Ovary (tissue), 9 donors: ENCODE measurements around the gene HS3ST4. TPM values are rescaled to one million over a fixed set of nuclear protein-coding genes. Genes with fewer than 3 reads are reported as not detected.

Source experiments
- DNase-seq, 5 donors: peaks; one replicate each; pipeline ENCODE4 v3.0.0-alpha.2; 2019 to 2020
- H3K27ac ChIP-seq, 2 donors: fragments of 200-600 bp; one replicate each; pipeline versions ENCODE4 v1.5.1 to v1.8.0; 2019 to 2022
- H3K27me3 ChIP-seq: fragments of 200-600 bp; one replicate; pipeline ENCODE4 v1.8.0; 2022
- H3K36me3 ChIP-seq: fragments of 200-600 bp; sonication (generic); one replicate; pipeline ENCODE4 v1.5.1; 2019
- H3K4me1 ChIP-seq: one replicate; pipeline ENCODE4 v1.8.1; 2013; ENCODE audit warnings: mild to moderate bottlenecking, moderate library complexity; ENCODE audit not compliant: insufficient read depth
- H3K4me3 ChIP-seq: fragments of 200-600 bp; sonication (generic); one replicate; pipeline ENCODE4 v1.5.1; 2017
- H3K9me3 ChIP-seq, 2 donors: fragments of 200-600 bp in 1 of 2; sonication (generic) in 1 of 2; one replicate each; pipeline versions ENCODE4 v1.5.1 to v1.8.1; 2013 to 2019; ENCODE audit warnings: mild to moderate bottlenecking in 1 of 2, moderate library complexity in 1 of 2
- EP300 ChIP-seq: sonication (generic); formaldehyde crosslinking; IDR thresholded peaks from one replicate; pipeline ENCODE4 v1.6.1; 2017; ENCODE audit warnings: antibody characterized with exemption
- POLR2A ChIP-seq: fragments of 450-650 bp; IDR thresholded peaks from one replicate; pipeline ENCODE4 v1.6.1; 2017; ENCODE audit warnings: antibody characterized with exemption, mild to moderate bottlenecking, moderate library complexity
- WGBS, 3 donors: extraction: QIAGEN DNeasy Blood & Tissue Kit in 1 of 3; methylation state at CpG; one replicate each; pipeline versions ENCODE4 v1.1.5 to v1.1.7; 2013 to 2017; 5-methylcytosine and 5-hydroxymethylcytosine counted together
- intact Hi-C, 4 donors: fragments of 100-400 bp; cut with DNase I; formaldehyde crosslinking; loops; one replicate each; pipeline versions ENCODE4 v1.11.0 to v1.15.1; 2022 to 2023
- polyA plus RNA-seq, 2 donors: library from polyadenylated mRNA; stranded (reverse); fragments of 200-250 nt in 1 of 2; fragments of 350-450 nt in 1 of 2; fragmentation: Illumina TruSeq in 1 of 2; extraction: RNeasy Lipid Tissue Mini Kit (QIAGEN cat#74804) in 1 of 2; gene quantifications; one replicate each; pipeline ENCODE4 v1.2.3, GENCODE V29; 2013 to 2014
- total RNA-seq, 7 donors: library from RNA; depleted of rRNA in 2 of 7; stranded (reverse); fragments of >200 nt in 2 of 7; fragmentation: NEBNext Ultra II Directional in 3 of 7; extraction: Animal tissue kit (Norgen Biotek cat#: 25700) in 3 of 7; gene quantifications; one replicate each; pipeline versions ENCODE4 v1.1.0 to v1.2.4, GENCODE V29; 2016 to 2023
- TF ChIP-seq, protein P1 (sequence below), 3 donors: fragments of 450-650 bp in 2 of 3; fragments of 200-600 bp in 1 of 3; IDR thresholded peaks; one replicate each; pipeline versions ENCODE4 v1.5.1 to v1.8.0; 2016 to 2022; ENCODE audit warnings: antibody characterized with exemption in 3 of 3, mild to moderate bottlenecking in 1 of 3
- donor health status: DM: no; HTN: no; CAD: no; lungs with moderate emphysema.
- donor health status: DM: no; HTN: no; CAD: no.
- donor health status: Bipolar disorder and iron deficiency.
- donor health status: DM: yes; HTN: yes; CAD: no.
- donor health status: DM: no; HTN: no; CAD: no.
- donor health status: DM: yes; HTN: yes; CAD: no.

HS3ST4 gene
- total and polyA plus RNA-seq, 9 donors: 0.10 to 0.34 TPM; not detected in 7

DNA sequence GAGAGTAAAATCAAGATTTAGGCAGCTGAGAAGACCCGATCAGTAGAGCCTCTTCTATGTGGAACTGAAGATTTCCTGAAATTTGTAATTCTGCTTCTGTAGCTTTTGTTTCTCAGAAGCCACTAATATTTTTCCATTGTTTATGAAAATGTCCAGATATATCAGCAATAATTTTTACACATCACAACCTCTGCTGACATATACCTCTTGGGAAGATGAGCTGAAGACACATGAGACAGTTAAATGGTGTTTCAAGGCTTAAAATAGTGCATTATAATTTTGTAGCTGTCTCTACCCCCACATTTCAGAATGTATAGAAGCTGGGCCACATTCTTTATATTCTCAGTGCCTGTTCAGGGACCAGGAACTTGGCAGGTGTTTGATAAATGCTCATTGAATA lies 320.6 kb downstream of the HS3ST4 start:
- intact Hi-C loops: no loop called here
- Histone ChIP-seq H3K36me3 (no peaks in the 10 kb centered on the region), H3K4me3 (no peak overlapping the region), H3K27me3 (no peaks in the 10 kb centered on the region), H3K4me1 (no peaks in the 10 kb centered on the region), H3K27ac (no peak overlapping the region), H3K9me3 (no peaks in the 10 kb centered on the region)
- DNase-seq: no peak
- 75 to 83% (median 82%) methylated on average over 1 of the region's 1 CpG for WGBS, 3 donors
- TF ChIP-seq, protein P1, sequence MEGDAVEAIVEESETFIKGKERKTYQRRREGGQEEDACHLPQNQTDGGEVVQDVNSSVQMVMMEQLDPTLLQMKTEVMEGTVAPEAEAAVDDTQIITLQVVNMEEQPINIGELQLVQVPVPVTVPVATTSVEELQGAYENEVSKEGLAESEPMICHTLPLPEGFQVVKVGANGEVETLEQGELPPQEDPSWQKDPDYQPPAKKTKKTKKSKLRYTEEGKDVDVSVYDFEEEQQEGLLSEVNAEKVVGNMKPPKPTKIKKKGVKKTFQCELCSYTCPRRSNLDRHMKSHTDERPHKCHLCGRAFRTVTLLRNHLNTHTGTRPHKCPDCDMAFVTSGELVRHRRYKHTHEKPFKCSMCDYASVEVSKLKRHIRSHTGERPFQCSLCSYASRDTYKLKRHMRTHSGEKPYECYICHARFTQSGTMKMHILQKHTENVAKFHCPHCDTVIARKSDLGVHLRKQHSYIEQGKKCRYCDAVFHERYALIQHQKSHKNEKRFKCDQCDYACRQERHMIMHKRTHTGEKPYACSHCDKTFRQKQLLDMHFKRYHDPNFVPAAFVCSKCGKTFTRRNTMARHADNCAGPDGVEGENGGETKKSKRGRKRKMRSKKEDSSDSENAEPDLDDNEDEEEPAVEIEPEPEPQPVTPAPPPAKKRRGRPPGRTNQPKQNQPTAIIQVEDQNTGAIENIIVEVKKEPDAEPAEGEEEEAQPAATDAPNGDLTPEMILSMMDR (IDR thresholded peaks at IDR 0.05): no peak
- TF ChIP-seq EP300: no peak
- no peak for TF ChIP-seq POLR2A

DNA sequence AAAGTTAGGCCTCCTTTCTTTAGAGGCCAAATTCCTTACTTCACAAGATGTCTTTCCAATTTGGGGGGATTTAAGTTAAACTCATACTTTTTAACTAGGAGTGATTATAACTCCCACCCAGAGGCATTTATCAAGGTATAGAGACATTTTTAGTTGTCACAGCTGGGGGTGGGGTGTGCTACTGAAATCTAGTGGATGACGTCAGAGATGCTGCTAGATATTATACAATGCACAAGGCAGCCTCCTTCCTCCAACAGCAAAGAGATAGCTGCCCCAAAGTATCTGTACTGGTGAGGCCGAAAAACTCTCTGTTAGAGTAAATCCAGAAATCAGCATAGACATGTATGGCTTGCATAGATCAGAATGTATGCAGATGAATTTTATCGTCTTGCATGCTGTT lies 324.0 kb downstream of the HS3ST4 start:
- no peaks in the 10 kb centered on the region for H3K36me3 ChIP-seq
- TF ChIP-seq EP300 (no peak), POLR2A (no peak)
- TF ChIP-seq, protein P1 (IDR thresholded peaks at IDR 0.05): no peak
- no peaks in the 10 kb centered on the region for H3K9me3 ChIP-seq
- no peak for DNase-seq
- no peak overlapping the region for H3K4me3 ChIP-seq
- intact Hi-C loops: no loop called here
- no peak overlapping the region for H3K27ac ChIP-seq
- whole genome bisulfite sequencing, 3 donors: 46 to 80% (median 63%) methylated on average over 3 of the region's 3 CpGs
- H3K4me1 ChIP-seq: no peaks in the 10 kb centered on the region
- H3K27me3 ChIP-seq: no peaks in the 10 kb centered on the region

DNA sequence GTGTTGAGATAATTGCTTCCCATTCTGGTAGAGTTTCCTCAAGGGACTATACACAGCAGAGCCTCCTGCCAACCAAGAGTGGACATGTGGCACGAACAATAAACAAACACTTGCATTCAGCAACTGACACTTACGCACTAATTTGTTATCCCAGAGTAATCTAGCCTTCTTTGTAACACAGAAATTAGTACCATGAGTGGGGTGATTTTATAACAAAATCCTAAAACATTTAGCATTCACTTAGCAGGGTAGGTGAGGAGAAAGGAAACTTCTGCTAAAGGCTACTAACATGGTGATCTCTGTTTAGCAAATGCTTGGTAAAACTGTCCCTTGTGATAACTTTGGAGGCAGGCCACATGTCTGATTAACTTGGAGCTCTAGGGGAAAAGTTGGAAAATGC lies 325.2 kb downstream of the HS3ST4 start:
- Histone ChIP-seq H3K4me3 (no peak overlapping the region), H3K9me3 (no peaks in the 10 kb centered on the region), H3K36me3 (no peaks in the 10 kb centered on the region), H3K4me1 (no peaks in the 10 kb centered on the region), H3K27ac (no peak overlapping the region), H3K27me3 (no peaks in the 10 kb centered on the region)
- 32 to 53% (median 52%) methylated on average over 2 of the region's 2 CpGs for WGBS, 3 donors
- DNase-seq: no peak
- intact Hi-C loops: no loop called here
- TF ChIP-seq EP300 (no peak), POLR2A (no peak)
- TF ChIP-seq, protein P1 (IDR thresholded peaks at IDR 0.05): no peak

DNA sequence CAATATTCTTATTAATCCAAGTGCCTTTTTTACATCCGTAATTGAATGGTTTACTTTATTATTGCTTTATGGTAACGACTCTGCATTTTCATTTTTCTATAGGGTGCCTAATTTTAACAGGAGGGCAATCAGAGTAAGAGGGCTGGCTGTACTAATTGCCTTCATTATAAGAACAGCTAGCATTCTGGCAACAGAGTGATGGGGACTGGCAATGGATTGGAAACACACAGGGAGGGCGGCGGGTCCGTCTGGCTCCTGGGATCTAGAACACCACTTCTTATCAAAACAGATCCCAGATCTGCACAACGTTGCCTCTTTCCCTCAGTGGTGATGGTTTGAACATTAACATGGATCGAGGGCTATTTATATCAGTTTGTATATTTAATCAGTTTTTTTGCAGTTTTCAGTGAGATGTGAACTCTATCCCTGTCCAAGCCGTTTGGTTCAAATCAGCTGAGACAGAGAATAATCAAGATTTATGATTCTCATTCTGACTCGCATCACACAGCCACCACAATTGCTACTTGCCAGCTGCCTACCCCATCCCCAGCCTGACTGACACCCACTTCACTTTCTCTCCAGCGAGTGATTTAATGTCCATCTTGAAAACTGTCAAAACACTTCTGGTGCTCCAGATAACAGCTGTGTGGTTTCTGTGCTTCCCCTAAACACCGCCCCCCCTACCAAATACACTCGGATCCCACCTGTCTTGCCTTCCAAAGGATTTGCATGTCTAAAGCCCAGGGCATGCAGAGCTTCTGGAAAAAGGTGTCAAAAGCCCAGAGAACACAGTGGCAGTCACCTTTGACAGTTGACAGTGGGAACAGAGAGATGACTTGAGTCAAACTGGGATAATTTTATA lies 327.9 kb downstream of the HS3ST4 start:
- no peak for DNase-seq
- TF ChIP-seq, protein P1 (IDR thresholded peaks at IDR 0.05): no peak
- TF ChIP-seq EP300: no peak
- no peak for TF ChIP-seq POLR2A
- WGBS, 3 donors: 38 to 40% (median 40%) methylated on average over 12 of the region's 12 CpGs
- Histone ChIP-seq H3K9me3 (no peaks in the 10 kb centered on the region), H3K27ac (no peak overlapping the region), H3K4me1 (no peaks in the 10 kb centered on the region), H3K4me3 (no peak overlapping the region), H3K27me3 (no peaks in the 10 kb centered on the region), H3K36me3 (no peaks in the 10 kb centered on the region)
- intact Hi-C loops: no loop called here
